PC-3 (cell line): ENCODE results near the gene PCID2.

Experiments
- EZH2 ChIP-seq: fragments of 300-600 bp; sonication (generic); IDR thresholded peaks from one replicate; pipeline ENCODE4 v1.6.1; 2017; ENCODE audit warnings: antibody characterized with exemption, mild to moderate bottlenecking, low read length; ENCODE audit not compliant: unreplicated experiment
- EZH2phosphoT487 ChIP-seq: fragments of 300-600 bp; sonication (generic); IDR thresholded peaks from 2 replicates; pipeline ENCODE4 v1.6.1; 2018; ENCODE audit warnings: mild to moderate bottlenecking, antibody characterized with exemption, low read length, borderline replicate concordance
- TF ChIP-seq, protein P1 (sequence below): fragments of 300-600 bp; sonication (generic); conservative IDR thresholded peaks from 2 replicates; pipeline ENCODE4 v1.5.1; 2017; ENCODE audit warnings: antibody characterized with exemption, low read depth, mild to moderate bottlenecking, low read length

DNA sequence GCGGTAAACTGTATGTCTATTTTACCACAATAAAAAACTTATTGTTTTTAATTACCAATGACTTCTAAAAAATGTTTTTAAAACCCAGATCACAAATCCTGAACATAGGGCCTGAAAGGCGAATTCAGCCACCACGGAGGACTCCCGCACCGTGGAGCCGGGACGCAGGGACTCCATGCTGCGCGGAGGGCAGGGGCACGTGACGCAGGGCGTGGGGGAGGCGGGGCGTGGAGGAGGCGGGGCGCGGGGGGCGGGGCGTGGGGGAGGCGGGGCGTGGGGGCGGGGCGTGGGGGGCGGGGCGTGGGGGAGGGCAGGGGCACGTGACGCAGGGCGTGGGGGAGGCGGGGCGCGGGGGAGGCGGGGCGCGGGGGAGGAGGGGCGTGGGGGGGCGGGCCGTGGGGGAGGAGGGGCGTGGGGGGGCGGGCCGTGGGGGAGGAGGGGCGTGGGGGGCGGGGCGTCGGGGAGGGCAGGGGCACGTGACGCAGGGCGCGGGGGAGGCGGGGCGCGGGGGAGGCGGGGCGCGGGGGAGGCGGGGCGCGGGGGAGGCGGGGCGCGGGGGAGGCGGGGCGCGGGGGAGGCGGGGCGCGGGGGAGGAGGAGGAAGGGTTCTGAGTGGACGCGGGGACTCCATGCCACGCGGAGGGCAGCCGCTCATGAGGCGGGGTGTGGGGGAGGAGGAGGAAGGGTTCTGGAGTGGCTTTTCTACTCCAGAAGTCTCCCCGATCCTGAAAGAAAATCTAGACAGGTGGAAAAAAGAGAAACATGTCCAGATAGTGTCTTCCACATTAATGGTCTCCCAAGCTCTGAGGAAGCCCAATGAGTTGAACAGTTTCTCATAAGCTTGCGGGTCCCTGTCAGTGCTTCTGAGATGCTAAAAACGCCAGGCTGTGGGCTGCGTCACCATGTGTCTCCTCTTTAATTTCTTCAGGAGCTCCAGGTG is 54.4 kb downstream of the PCID2 start:
- TF ChIP-seq, protein P1, sequence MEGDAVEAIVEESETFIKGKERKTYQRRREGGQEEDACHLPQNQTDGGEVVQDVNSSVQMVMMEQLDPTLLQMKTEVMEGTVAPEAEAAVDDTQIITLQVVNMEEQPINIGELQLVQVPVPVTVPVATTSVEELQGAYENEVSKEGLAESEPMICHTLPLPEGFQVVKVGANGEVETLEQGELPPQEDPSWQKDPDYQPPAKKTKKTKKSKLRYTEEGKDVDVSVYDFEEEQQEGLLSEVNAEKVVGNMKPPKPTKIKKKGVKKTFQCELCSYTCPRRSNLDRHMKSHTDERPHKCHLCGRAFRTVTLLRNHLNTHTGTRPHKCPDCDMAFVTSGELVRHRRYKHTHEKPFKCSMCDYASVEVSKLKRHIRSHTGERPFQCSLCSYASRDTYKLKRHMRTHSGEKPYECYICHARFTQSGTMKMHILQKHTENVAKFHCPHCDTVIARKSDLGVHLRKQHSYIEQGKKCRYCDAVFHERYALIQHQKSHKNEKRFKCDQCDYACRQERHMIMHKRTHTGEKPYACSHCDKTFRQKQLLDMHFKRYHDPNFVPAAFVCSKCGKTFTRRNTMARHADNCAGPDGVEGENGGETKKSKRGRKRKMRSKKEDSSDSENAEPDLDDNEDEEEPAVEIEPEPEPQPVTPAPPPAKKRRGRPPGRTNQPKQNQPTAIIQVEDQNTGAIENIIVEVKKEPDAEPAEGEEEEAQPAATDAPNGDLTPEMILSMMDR, result no peak
- no peak for TF ChIP-seq EZH2
- no peak for TF ChIP-seq EZH2phosphoT487
